ENCODE data around the gene GPR87. TPM values are rescaled to one million over a fixed set of nuclear protein-coding genes. Genes with fewer than 3 reads are reported as not detected.

GPR87 gene
- total RNA-seq, 2 donors from 2014 or later, result not detected

- no peak overlapping the region for H3K4me3 ChIP-seq
- ATAC-seq (no peak), DNase-seq (no peak)
- intact Hi-C loops (cut with DNase I), result no loop called here
- no peak overlapping the region for H3K27ac ChIP-seq
- no peak for TF ChIP-seq POLR2A (IDR thresholded peaks at IDR 0.05)
- no peak for TF ChIP-seq CTCF (IDR thresholded peaks at IDR 0.05)
- H3K27me3 ChIP-seq, result no peaks in the 10 kb centered on the region
- no peaks in the 10 kb centered on the region for H3K36me3 ChIP-seq (replicated peaks in 1 of 2; ENCODE audit: insufficient read depth in 1 of 2, low read depth in 2 of 2)
- no peaks in the 10 kb centered on the region for H3K4me1 ChIP-seq
- H3K9me3 ChIP-seq, result no peaks in the 10 kb centered on the region
Observed at GRCh38 chr3:151307131-151307530, 9.5 kb downstream of the GPR87 start.

GRCh38 chr3:151306168-151306810, 10.3 kb downstream of the GPR87 start:
- ATAC-seq (no peak), DNase-seq (no peak)
- TF ChIP-seq CTCF (IDR thresholded peaks at IDR 0.05) (no peak), POLR2A (IDR thresholded peaks at IDR 0.05) (no peak)
- 91 to 94% methylated on average over 6 of the region's 6 CpGs for WGBS, 2 donors
- Histone ChIP-seq H3K27me3 (no peaks in the 10 kb centered on the region), H3K4me1 (no peaks in the 10 kb centered on the region), H3K9me3 (no peaks in the 10 kb centered on the region), H3K36me3 (replicated peaks in 1 of 2; ENCODE audit: insufficient read depth in 1 of 2, low read depth in 2 of 2) (no peaks in the 10 kb centered on the region), H3K4me3 (no peak overlapping the region), H3K27ac (no peak overlapping the region)
- intact Hi-C loops (cut with DNase I), result no loop called here

GRCh38 chr3:151305775-151306151, 10.9 kb downstream of the GPR87 start:
- intact Hi-C loops (cut with DNase I), result no loop called here
- Histone ChIP-seq H3K27ac (peak overlapping the region in 2 of 4 donors; percentile 14 to 21), H3K27me3 (no peaks in the 10 kb centered on the region), H3K36me3 (replicated peaks in 1 of 2; ENCODE audit: insufficient read depth in 1 of 2, low read depth in 2 of 2) (no peaks in the 10 kb centered on the region), H3K4me1 (no peaks in the 10 kb centered on the region), H3K9me3 (no peaks in the 10 kb centered on the region), H3K4me3 (no peak overlapping the region)
- WGBS, 2 donors, result 76 to 80% methylated on average over 4 of the region's 4 CpGs
- no peak for DNase-seq
- TF ChIP-seq CTCF (IDR thresholded peaks at IDR 0.05) (no peak), POLR2A (IDR thresholded peaks at IDR 0.05) (no peak)
- no peak for ATAC-seq

- Histone ChIP-seq H3K27ac (peak overlapping the region in 2 of 4 donors; percentile 14 to 21), H3K36me3 (replicated peaks in 1 of 2; ENCODE audit: insufficient read depth in 1 of 2, low read depth in 2 of 2) (no peaks in the 10 kb centered on the region), H3K4me1 (no peaks in the 10 kb centered on the region), H3K4me3 (no peak overlapping the region), H3K9me3 (no peaks in the 10 kb centered on the region), H3K27me3 (no peaks in the 10 kb centered on the region)
- intact Hi-C loops (cut with DNase I), result no loop called here
- ATAC-seq (peak; percentile 85), DNase-seq (peak; percentile 21 to 58 (median 38))
- TF ChIP-seq POLR2A (IDR thresholded peaks at IDR 0.05) (no peak), CTCF (IDR thresholded peaks at IDR 0.05) (peak in 1 of 7 experiments; percentile 19)
- 60 to 68% methylated on average over 7 of the region's 7 CpGs for WGBS, 2 donors
Observed at GRCh38 chr3:151305060-151305774, 11.4 kb downstream of the GPR87 start.

GRCh38 chr3:151303751-151304150, 12.9 kb downstream of the GPR87 start:
- no peaks in the 10 kb centered on the region for H3K27me3 ChIP-seq
- WGBS, 2 donors, result 58 to 60% methylated on average over 2 of the region's 2 CpGs
- no peak overlapping the region for H3K4me3 ChIP-seq
- no peaks in the 10 kb centered on the region for H3K9me3 ChIP-seq
- DNase-seq (no peak), ATAC-seq (no peak)
- no peak overlapping the region for H3K27ac ChIP-seq
- TF ChIP-seq CTCF (IDR thresholded peaks at IDR 0.05), result no peak
- no peak for TF ChIP-seq POLR2A (IDR thresholded peaks at IDR 0.05)
- intact Hi-C loops (cut with DNase I), result no loop called here
- H3K4me1 ChIP-seq, result no peaks in the 10 kb centered on the region
- H3K36me3 ChIP-seq (replicated peaks in 1 of 2; ENCODE audit: insufficient read depth in 1 of 2, low read depth in 2 of 2), result no peaks in the 10 kb centered on the region
